Right atrium auricular region (tissue), 2 donors: ENCODE data around the gene UBA52. TPM values are rescaled to one million over a fixed set of nuclear protein-coding genes. Genes with fewer than 3 reads are reported as not detected.
"Not testable (repeated sequence)": the region's sequence is repeated elsewhere in the genome, so short reads cannot be mapped to it uniquely, and the experiment has no call there.

ENCODE experiments used
- DNase-seq: peaks from one replicate; pipeline ENCODE4 v3.0.0-alpha.2; 2019; ENCODE audit warnings: low spot score
- H3K27ac ChIP-seq, 2 donors: fragments of 200-600 bp; sonication (generic); 1 replicate in 1 of 2; 2 replicates in 1 of 2; pipeline ENCODE4 v1.5.1; 2016 to 2019
- H3K27me3 ChIP-seq, 2 donors: fragments of 200-600 bp; sonication (generic); one replicate each; pipeline versions ENCODE4 v1.5.1 to v1.6.0; 2017 to 2019
- H3K36me3 ChIP-seq: fragments of 200-600 bp; sonication (generic); one replicate; pipeline ENCODE4 v1.5.1; 2016
- H3K4me1 ChIP-seq, 2 donors: fragments of 200-600 bp; sonication (generic); one replicate each; pipeline versions ENCODE4 v1.5.1 to v1.6.0; 2017 to 2019
- H3K4me3 ChIP-seq, 2 donors: fragments of 200-600 bp; sonication (generic); 1 replicate in 1 of 2; 2 replicates in 1 of 2; pipeline ENCODE4 v1.5.1; 2017 to 2019; ENCODE audit warnings: mild to moderate bottlenecking in 1 of 2, moderate library complexity in 1 of 2
- H3K9me3 ChIP-seq, 2 donors: fragments of 200-600 bp; sonication (generic); one replicate each; pipeline ENCODE4 v1.5.1; 2019
- CTCF ChIP-seq, 2 donors: fragments of 200-600 bp; sonication (generic); IDR thresholded peaks; one replicate each; pipeline ENCODE4 v1.5.1; 2019; ENCODE audit warnings: antibody characterized with exemption in 2 of 2
- total RNA-seq, 2 donors: library from RNA; depleted of rRNA; stranded (reverse); fragments of >200 nt; gene quantifications; one replicate each; pipeline ENCODE4 v1.1.0, GENCODE V29; 2016

The UBA52 gene
- total RNA-seq, 2 donors from 2014 or later, result 272 to 543 TPM

- H3K27ac ChIP-seq, result peak within 1 kb of the TSS; percentile 78 to 86
- peaks cover 0 to 20% of the 10 kb centered on the region in 2 donors for H3K4me1 ChIP-seq
- peak; percentile 88 for DNase-seq
- TF ChIP-seq CTCF (IDR thresholded peaks at IDR 0.05), result peak; percentile 84 to 91
- peaks cover 10% of the 10 kb centered on the region for H3K36me3 ChIP-seq
- H3K9me3 ChIP-seq, result no peaks in the 10 kb centered on the region
- H3K27me3 ChIP-seq, result no peaks in the 10 kb centered on the region
- peak within 1 kb of the TSS; percentile 72 to 84 for H3K4me3 ChIP-seq
Observed at GRCh38 chr19:18588611-18589379, 17.1 kb downstream of the UBA52 start, which contains the start of gene REX1BD. TSS of gene REX1BD (plus strand) at chr19:18588798. CDS start at chr19:18588802, 4 bp downstream.

GRCh38 chr19:18589380-18590272 lies 18.0 kb downstream of the UBA52 start:
- peak in 1 of 2 donors; percentile 41 for TF ChIP-seq CTCF (IDR thresholded peaks at IDR 0.05)
- no peaks in the 10 kb centered on the region for H3K27me3 ChIP-seq
- H3K4me1 ChIP-seq, result peaks cover 0 to 28% of the 10 kb centered on the region in 2 donors
- H3K9me3 ChIP-seq, result no peaks in the 10 kb centered on the region
- peaks cover 10% of the 10 kb centered on the region for H3K36me3 ChIP-seq
- peak; percentile 74 for DNase-seq
- H3K27ac ChIP-seq, result peak overlapping the region; percentile 78 to 86
- H3K4me3 ChIP-seq, result peak overlapping the region; percentile 72 to 84

- DNase-seq, result peak; percentile 66
- Histone ChIP-seq H3K36me3 (peaks cover 10% of the 10 kb centered on the region), H3K9me3 (no peaks in the 10 kb centered on the region), H3K4me3 (no peak overlapping the region), H3K27me3 (no peaks in the 10 kb centered on the region), H3K27ac (peak overlapping the region in 1 of 2 donors; percentile 86), H3K4me1 (peaks cover 0 to 38% of the 10 kb centered on the region in 2 donors)
- TF ChIP-seq CTCF (IDR thresholded peaks at IDR 0.05), result no peak
Observed at GRCh38 chr19:18590273-18591272, 18.9 kb downstream of the UBA52 start.

- Histone ChIP-seq H3K27me3 (no peaks in the 10 kb centered on the region), H3K9me3 (no peaks in the 10 kb centered on the region), H3K4me3 (no peak overlapping the region), H3K4me1 (peaks cover 0 to 43% of the 10 kb centered on the region in 2 donors), H3K36me3 (peaks cover 10% of the 10 kb centered on the region), H3K27ac (no peak overlapping the region)
- no peak for DNase-seq
- TF ChIP-seq CTCF (IDR thresholded peaks at IDR 0.05), result no peak
Observed at GRCh38 chr19:18591735-18592385, 20.2 kb downstream of the UBA52 start.

GRCh38 chr19:18592732-18593131 lies 21.1 kb downstream of the UBA52 start:
- H3K27me3 ChIP-seq, H3K4me3 ChIP-seq, DNase-seq, H3K9me3 ChIP-seq, H3K27ac ChIP-seq: not testable (repeated sequence)
- Histone ChIP-seq H3K4me1 (peaks cover 0 to 46% of the 10 kb centered on the region in 2 donors), H3K36me3 (peaks cover 10% of the 10 kb centered on the region)
